ENCODE results near the gene USP6. TPM values are rescaled to one million over a fixed set of nuclear protein-coding genes. Genes with fewer than 3 reads are reported as not detected.
"Not testable (repeated sequence)": the region's sequence is repeated elsewhere in the genome, so short reads cannot be mapped to it uniquely, and the experiment has no call there.

The USP6 gene
- total RNA-seq, 1 experiment from 2014 or later = 0.20 TPM

DNA sequence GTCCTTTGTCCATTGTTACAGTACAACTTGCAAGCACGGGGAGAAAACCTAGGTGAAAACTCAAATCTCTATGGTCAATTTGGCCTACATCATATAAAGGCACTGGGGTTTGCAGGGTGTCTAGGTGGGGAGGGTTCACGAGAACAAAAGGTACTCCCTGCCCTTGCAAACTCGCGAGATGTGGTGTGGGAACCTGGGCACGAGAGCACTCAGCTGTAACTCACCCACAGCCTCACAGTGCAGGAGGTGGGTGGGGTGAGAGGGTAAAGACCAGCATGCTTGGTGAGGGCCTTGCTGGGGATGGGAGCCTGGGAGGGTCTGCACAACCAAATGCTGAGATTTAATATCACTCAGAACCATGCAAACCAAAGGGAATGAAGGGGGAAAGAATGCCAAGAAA is 94.3 kb downstream of the USP6 start:
- CTCF ChIA-PET = no interaction called here
- POLR2A ChIA-PET = interaction anchor here (0.5 kb wide), 1 partner anchor 112 kb away, joined by 4 read pairs; no protein-coding TSS in a partner anchor
- TF ChIP-seq GABPB1 (CRISPR knock-in tag; IDR thresholded peaks at IDR 0.05) (no peak), HMGA2 (CRISPR knock-in tag; IDR thresholded peaks at IDR 0.05) (no peak)
- Mint-ChIP-seq H3K27me3 (ENCODE audit: low read depth) (no peaks in the 10 kb centered on the region), H3K9me3 (no peaks in the 10 kb centered on the region), H3K27ac (no peak overlapping the region), H3K36me3 (no peaks in the 10 kb centered on the region), H3K4me3 (no peak overlapping the region), H3K4me1 (no peaks in the 10 kb centered on the region)
- DNase-seq (ENCODE audit: low spot score) (no peak), ATAC-seq (no peak)

GRCh38 chr17:5210614-5211252 is 94.9 kb downstream of the USP6 start:
- Mint-ChIP-seq H3K36me3 (no peaks in the 10 kb centered on the region), H3K9me3 (no peaks in the 10 kb centered on the region), H3K4me1 (no peaks in the 10 kb centered on the region), H3K27ac (no peak overlapping the region), H3K4me3 (no peak overlapping the region), H3K27me3 (ENCODE audit: low read depth) (no peaks in the 10 kb centered on the region)
- CTCF ChIA-PET = no interaction called here
- DNase-seq (ENCODE audit: low spot score) (no peak), ATAC-seq (no peak)
- TF ChIP-seq PRRX2 (CRISPR knock-in tag; IDR thresholded peaks at IDR 0.05) = no peak
- POLR2A ChIA-PET = interaction anchor here (0.5 kb wide), 1 partner anchor 113 kb away, joined by 4 read pairs; no protein-coding TSS in a partner anchor

DNA sequence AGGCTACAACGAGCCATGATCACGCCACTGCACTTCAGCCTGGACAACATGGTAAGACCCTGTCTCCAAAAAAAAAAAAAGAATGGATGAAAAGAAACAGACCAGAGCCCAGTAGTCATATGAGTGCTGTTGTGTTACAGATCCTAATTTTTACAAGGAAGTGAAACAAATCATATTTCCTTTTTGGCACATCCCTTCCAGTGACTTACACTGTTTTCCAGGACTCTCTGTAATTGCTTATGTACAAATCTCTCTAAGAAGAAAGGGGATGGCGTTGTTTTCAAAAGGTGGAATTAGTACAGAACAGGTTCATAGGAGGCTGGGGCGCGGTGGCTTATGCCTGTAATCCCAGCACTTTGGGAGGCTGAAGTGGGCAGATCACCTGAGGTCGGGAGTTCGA is 95.6 kb downstream of the USP6 start:
- H3K27me3 Mint-ChIP-seq (ENCODE audit: low read depth) = no peaks in the 10 kb centered on the region
- DNase-seq (ENCODE audit: low spot score) (no peak), ATAC-seq (no peak)
- H3K27ac Mint-ChIP-seq = no peak overlapping the region
- H3K4me3 Mint-ChIP-seq = no peak overlapping the region
- ChIA-PET POLR2A (no interaction called here), CTCF (no interaction called here)
- H3K36me3 Mint-ChIP-seq = no peaks in the 10 kb centered on the region
- H3K4me1 Mint-ChIP-seq = no peaks in the 10 kb centered on the region
- TF ChIP-seq FOXP1 (CRISPR knock-in tag; IDR thresholded peaks at IDR 0.05; ENCODE audit: borderline replicate concordance) (no peak), GABPB1 (CRISPR knock-in tag; IDR thresholded peaks at IDR 0.05) (no peak), TCF7 (CRISPR knock-in tag; IDR thresholded peaks at IDR 0.05; ENCODE audit: low read depth) (no peak), JUN (CRISPR knock-in tag; IDR thresholded peaks at IDR 0.05) (no peak), MYBL2 (CRISPR knock-in tag; IDR thresholded peaks at IDR 0.05) (no peak), ETV6 (CRISPR knock-in tag; IDR thresholded peaks at IDR 0.05) (no peak), ZNF219 (CRISPR knock-in tag; IDR thresholded peaks at IDR 0.05; ENCODE audit: borderline replicate concordance) (no peak)
- TF ChIP-seq, protein P1, sequence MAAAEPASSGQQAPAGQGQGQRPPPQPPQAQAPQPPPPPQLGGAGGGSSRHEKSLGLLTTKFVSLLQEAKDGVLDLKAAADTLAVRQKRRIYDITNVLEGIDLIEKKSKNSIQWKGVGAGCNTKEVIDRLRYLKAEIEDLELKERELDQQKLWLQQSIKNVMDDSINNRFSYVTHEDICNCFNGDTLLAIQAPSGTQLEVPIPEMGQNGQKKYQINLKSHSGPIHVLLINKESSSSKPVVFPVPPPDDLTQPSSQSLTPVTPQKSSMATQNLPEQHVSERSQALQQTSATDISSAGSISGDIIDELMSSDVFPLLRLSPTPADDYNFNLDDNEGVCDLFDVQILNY (CRISPR knock-in tag; IDR thresholded peaks at IDR 0.05) = no peak
- TF ChIP-seq, protein P2, sequence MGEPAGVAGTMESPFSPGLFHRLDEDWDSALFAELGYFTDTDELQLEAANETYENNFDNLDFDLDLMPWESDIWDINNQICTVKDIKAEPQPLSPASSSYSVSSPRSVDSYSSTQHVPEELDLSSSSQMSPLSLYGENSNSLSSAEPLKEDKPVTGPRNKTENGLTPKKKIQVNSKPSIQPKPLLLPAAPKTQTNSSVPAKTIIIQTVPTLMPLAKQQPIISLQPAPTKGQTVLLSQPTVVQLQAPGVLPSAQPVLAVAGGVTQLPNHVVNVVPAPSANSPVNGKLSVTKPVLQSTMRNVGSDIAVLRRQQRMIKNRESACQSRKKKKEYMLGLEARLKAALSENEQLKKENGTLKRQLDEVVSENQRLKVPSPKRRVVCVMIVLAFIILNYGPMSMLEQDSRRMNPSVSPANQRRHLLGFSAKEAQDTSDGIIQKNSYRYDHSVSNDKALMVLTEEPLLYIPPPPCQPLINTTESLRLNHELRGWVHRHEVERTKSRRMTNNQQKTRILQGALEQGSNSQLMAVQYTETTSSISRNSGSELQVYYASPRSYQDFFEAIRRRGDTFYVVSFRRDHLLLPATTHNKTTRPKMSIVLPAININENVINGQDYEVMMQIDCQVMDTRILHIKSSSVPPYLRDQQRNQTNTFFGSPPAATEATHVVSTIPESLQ (CRISPR knock-in tag; IDR thresholded peaks at IDR 0.05) = no peak
- no peaks in the 10 kb centered on the region for H3K9me3 Mint-ChIP-seq

- CTCF ChIA-PET = interaction anchor here (0.5 to 2.2 kb wide), 2 partner anchors 20 to 1082 kb away, joined by 3 to 9 read pairs; no protein-coding TSS in a partner anchor
- H3K4me3 Mint-ChIP-seq; H3K27ac Mint-ChIP-seq; H3K9me3 Mint-ChIP-seq; POLR2A ChIA-PET; ATAC-seq; H3K27me3 Mint-ChIP-seq (ENCODE audit: low read depth); H3K4me1 Mint-ChIP-seq; H3K36me3 Mint-ChIP-seq; DNase-seq (ENCODE audit: low spot score): not testable (repeated sequence)
These were observed 101.7 kb downstream of the USP6 start for GRCh38 chr17:5217562-5217961.

- DNase-seq (ENCODE audit: low spot score) (no peak), ATAC-seq (no peak)
- Mint-ChIP-seq H3K9me3 (no peaks in the 10 kb centered on the region), H3K36me3 (no peaks in the 10 kb centered on the region), H3K27me3 (ENCODE audit: low read depth) (no peaks in the 10 kb centered on the region), H3K4me3 (no peak overlapping the region), H3K4me1 (0 out of 2 replicates have a peak, but pooled peaks cover 5% of the 10 kb centered on the region), H3K27ac (no peak overlapping the region)
- CTCF ChIA-PET = no interaction called here
- TF ChIP-seq, protein P3, sequence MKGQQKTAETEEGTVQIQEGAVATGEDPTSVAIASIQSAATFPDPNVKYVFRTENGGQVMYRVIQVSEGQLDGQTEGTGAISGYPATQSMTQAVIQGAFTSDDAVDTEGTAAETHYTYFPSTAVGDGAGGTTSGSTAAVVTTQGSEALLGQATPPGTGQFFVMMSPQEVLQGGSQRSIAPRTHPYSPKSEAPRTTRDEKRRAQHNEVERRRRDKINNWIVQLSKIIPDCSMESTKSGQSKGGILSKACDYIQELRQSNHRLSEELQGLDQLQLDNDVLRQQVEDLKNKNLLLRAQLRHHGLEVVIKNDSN (CRISPR knock-in tag; IDR thresholded peaks at IDR 0.05) = no peak
- no peak for TF ChIP-seq ELF4 (CRISPR knock-in tag; IDR thresholded peaks at IDR 0.05; ENCODE audit: low read depth)
- TF ChIP-seq, protein P4, sequence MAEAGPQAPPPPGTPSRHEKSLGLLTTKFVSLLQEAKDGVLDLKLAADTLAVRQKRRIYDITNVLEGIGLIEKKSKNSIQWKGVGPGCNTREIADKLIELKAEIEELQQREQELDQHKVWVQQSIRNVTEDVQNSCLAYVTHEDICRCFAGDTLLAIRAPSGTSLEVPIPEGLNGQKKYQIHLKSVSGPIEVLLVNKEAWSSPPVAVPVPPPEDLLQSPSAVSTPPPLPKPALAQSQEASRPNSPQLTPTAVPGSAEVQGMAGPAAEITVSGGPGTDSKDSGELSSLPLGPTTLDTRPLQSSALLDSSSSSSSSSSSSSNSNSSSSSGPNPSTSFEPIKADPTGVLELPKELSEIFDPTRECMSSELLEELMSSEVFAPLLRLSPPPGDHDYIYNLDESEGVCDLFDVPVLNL (CRISPR knock-in tag; IDR thresholded peaks at IDR 0.05; ENCODE audit: borderline replicate concordance, low read depth) = no peak
- TF ChIP-seq GABPB1 (CRISPR knock-in tag; IDR thresholded peaks at IDR 0.05) = no peak
- TF ChIP-seq TCF7 (CRISPR knock-in tag; IDR thresholded peaks at IDR 0.05; ENCODE audit: low read depth) = no peak
- POLR2A ChIA-PET = no interaction called here
These were observed 103.7 kb downstream of the USP6 start for GRCh38 chr17:5219536-5219935.

Data from WTC11 (cell line).